Measurements from ENCODE around the gene FAM222B. TPM values are rescaled to one million over a fixed set of nuclear protein-coding genes. Genes with fewer than 3 reads are reported as not detected.

FAM222B gene
- total and polyA plus RNA-seq, 8 donors: 16.5 to 25.4 (median 19.6) TPM

DNA sequence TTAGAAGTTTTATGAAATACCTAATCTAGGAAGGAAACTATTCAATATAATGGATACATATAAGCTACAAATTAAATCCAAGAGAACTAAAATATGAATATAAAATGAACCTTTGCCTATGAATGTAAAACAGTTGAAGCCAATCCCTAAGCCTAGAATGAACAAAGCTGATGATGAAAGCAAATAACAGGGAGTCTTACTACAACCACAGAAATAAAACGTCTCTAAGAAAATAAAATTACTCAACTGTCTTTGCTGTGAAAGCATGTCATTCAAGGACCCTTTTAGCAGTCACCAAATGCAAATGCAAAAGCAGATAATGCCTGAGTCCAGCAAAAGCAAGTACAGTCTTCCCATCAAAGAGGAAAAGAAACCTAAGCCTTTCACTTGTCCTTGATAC lies 23.0 kb downstream of the FAM222B start:
- ATAC-seq: no peak
- no peaks in the 10 kb centered on the region for H3K36me3 ChIP-seq
- no peaks in the 10 kb centered on the region for H3K9me3 ChIP-seq
- no peak for DNase-seq
- no peak overlapping the region for H3K27ac ChIP-seq
- H3K4me1 ChIP-seq: peaks cover 0 to 6% of the 10 kb centered on the region in 2 donors
- no peak overlapping the region for H3K4me3 ChIP-seq
- intact Hi-C loops (cut with DNase I): no loop called here
- TF ChIP-seq, protein P1, sequence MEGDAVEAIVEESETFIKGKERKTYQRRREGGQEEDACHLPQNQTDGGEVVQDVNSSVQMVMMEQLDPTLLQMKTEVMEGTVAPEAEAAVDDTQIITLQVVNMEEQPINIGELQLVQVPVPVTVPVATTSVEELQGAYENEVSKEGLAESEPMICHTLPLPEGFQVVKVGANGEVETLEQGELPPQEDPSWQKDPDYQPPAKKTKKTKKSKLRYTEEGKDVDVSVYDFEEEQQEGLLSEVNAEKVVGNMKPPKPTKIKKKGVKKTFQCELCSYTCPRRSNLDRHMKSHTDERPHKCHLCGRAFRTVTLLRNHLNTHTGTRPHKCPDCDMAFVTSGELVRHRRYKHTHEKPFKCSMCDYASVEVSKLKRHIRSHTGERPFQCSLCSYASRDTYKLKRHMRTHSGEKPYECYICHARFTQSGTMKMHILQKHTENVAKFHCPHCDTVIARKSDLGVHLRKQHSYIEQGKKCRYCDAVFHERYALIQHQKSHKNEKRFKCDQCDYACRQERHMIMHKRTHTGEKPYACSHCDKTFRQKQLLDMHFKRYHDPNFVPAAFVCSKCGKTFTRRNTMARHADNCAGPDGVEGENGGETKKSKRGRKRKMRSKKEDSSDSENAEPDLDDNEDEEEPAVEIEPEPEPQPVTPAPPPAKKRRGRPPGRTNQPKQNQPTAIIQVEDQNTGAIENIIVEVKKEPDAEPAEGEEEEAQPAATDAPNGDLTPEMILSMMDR (IDR thresholded peaks at IDR 0.05): no peak
- no peaks in the 10 kb centered on the region for H3K27me3 ChIP-seq

DNA sequence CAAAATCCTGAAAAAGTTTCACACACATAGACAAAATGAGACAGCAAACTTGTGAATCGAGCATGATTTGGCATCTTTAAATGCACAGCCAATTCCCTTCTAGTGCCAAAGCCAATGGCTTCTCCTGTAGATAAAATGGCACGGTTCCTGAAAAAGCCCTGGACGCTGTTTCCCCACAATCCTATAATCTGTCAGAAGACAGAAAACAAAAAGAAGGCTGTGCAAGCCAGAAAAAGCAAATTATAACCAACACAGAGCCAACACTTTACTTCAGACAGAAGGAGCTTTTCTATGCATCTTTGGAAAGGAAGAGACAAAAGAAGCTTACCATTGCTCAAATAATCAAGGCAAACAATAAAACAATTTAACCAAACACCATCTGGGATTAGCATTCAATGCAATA lies 23.8 kb downstream of the FAM222B start:
- no peaks in the 10 kb centered on the region for H3K36me3 ChIP-seq
- TF ChIP-seq, protein P1 (IDR thresholded peaks at IDR 0.05): no peak
- no peaks in the 10 kb centered on the region for H3K27me3 ChIP-seq
- H3K9me3 ChIP-seq: no peaks in the 10 kb centered on the region
- peaks cover 0 to 6% of the 10 kb centered on the region in 2 donors for H3K4me1 ChIP-seq
- DNase-seq: no peak
- ATAC-seq: no peak
- intact Hi-C loops (cut with DNase I): no loop called here
- H3K4me3 ChIP-seq: no peak overlapping the region
- no peak overlapping the region for H3K27ac ChIP-seq

DNA sequence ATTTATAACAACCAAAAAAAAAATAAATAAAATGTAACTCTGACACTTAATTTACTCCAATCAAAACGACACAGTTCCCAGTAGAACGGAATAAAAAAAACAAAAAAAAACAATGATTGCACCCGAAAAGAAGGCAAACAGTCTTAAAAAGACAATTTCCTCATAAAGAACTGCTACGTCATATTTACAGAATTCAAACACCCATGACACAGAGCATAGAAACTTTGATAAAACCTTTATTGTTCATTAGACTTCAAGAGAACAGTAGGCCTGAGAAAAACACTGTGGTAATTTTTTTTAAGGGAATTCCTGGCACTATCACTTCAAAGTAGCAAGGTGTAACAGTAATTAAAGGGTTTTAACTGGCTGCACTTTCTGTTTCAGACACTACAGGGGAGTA lies 26.1 kb downstream of the FAM222B start:
- Histone ChIP-seq H3K27ac (no peak overlapping the region), H3K36me3 (no peaks in the 10 kb centered on the region), H3K4me3 (no peak overlapping the region), H3K9me3 (no peaks in the 10 kb centered on the region), H3K27me3 (no peaks in the 10 kb centered on the region), H3K4me1 (peaks cover 0 to 8% of the 10 kb centered on the region in 2 donors)
- ATAC-seq (no peak), DNase-seq (no peak)
- TF ChIP-seq, protein P1 (IDR thresholded peaks at IDR 0.05): no peak
- intact Hi-C loops (cut with DNase I): no loop called here

DNA sequence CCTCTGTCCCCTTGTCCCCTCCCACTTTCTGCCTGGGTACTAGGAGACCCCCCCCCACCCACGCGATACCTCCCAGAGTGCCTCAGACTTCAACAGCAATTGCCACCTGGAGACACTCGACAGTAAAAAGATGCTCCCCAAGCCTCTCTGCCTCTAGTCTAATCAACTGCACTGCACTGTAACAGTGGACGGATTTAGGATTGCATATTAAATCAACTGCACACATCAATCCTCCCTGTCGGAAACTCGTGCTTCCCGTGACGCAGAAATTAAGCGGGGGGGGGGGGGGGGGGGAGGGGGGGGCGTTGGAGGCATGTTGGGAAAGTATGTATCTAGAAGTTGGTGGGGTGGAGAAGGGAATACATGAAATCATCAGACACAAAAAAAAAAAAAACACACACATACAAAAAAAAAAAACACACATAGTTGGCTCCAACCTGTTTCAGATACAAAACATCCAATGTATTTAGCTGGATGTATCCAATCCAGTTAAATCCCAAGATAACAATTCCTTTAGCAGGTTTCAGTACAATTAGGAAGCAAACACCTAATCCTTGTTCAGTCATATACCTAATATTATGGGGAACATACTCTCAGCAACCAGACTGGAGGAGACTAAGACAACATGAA lies 29.7 kb downstream of the FAM222B start:
- intact Hi-C loops (cut with DNase I): no loop called here
- TF ChIP-seq, protein P1 (IDR thresholded peaks at IDR 0.05): no peak
- Histone ChIP-seq H3K4me3 (peak overlapping the region; percentile 83 to 92), H3K36me3 (no peaks in the 10 kb centered on the region), H3K27ac (peak overlapping the region; percentile 83 to 89), H3K4me1 (peaks cover 5 to 34% of the 10 kb centered on the region in 2 donors), H3K27me3 (no peaks in the 10 kb centered on the region), H3K9me3 (no peaks in the 10 kb centered on the region)
- ATAC-seq: peak; percentile 31
- DNase-seq: no peak

DNA sequence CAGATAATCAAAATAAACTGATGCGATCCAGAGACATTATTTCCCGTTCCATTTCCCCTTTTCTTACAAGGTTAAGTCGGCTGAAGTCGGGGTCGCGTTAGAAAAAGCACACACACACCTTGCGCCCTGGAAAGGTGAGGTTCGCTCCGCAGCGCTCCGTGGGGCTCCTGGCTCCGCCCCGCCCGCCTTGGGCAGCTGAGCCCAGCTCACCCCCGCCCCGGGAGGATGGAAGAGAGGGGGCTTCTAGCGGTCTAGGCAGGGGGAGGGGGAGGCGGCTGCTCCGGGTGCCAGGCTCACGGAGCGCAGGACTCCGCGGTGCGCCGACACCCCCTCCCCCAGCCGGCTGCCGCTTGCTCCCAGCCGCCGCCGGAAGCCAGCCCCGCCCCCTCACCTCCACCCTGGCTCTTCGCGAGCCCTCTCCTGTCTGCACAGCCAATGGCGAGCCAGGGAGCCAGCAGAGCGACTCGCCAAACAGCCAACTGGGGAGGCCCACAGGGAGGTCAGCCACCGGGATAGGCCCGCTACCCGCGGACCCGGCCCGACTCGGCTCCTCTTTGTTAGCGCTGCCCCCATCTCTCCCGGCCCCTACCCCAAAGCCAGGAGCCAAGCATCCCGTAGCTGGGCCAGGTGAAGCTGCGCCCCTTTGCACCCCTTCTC lies 30.4 kb downstream of the FAM222B start:
- TF ChIP-seq, protein P1 (IDR thresholded peaks at IDR 0.05): no peak
- intact Hi-C loops (cut with DNase I): no loop called here
- peak; percentile 100 for ATAC-seq
- H3K4me3 ChIP-seq: peak overlapping the region; percentile 83 to 92
- H3K36me3 ChIP-seq: no peaks in the 10 kb centered on the region
- no peaks in the 10 kb centered on the region for H3K27me3 ChIP-seq
- no peaks in the 10 kb centered on the region for H3K9me3 ChIP-seq
- H3K4me1 ChIP-seq: peaks cover 9 to 40% of the 10 kb centered on the region in 2 donors
- DNase-seq: peak; percentile 92 to 99 (median 98)
- peak overlapping the region; percentile 83 to 89 for H3K27ac ChIP-seq
